GM19193 (cell line): ENCODE data around the gene GLI3.

Source experiments
- POLR2A ChIP-seq: IDR thresholded peaks from 4 replicates; pipeline ENCODE4 v1.6.1; 2011; ENCODE audit not compliant: insufficient read depth, insufficient read length; ENCODE audit errors: extremely low read depth

The GLI3 gene

GRCh38 chr7:42102301-42102700, 134.7 kb downstream of the GLI3 start:
- TF ChIP-seq POLR2A, result no peak

GRCh38 chr7:42100156-42100508, 136.9 kb downstream of the GLI3 start:
- no peak for TF ChIP-seq POLR2A

DNA sequence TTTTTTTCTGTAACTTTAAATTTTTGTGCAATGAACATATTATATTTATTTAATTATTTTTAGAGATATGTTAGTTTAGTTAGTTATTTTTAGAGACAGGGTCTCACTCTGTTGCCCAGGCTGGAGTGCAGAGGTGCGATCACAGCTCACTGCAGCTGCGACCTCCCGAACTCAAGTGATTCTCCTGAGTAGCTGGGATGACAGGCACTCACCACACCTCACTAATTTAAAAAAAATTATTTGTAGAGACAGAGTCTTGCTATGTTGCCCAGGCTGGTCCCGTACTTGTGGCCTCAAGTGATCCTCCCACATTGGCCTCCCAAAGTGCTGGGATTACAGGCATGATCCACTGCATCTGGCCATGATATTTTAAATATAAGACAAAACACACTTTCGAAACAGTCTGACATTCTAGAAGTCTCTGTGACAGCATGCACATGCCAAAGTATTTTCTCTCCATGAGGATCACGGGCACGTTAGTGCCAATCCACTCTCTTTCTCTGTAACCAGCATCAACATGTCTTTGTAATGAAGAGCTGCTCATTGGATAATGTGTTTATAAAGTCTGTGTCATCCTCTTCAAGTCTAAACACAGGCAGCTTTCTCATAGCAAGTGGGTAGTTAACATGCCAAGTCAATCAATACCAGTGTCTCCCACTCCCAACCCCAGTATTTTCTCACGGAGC, 137.4 kb downstream of the GLI3 start:
- no peak for TF ChIP-seq POLR2A

DNA sequence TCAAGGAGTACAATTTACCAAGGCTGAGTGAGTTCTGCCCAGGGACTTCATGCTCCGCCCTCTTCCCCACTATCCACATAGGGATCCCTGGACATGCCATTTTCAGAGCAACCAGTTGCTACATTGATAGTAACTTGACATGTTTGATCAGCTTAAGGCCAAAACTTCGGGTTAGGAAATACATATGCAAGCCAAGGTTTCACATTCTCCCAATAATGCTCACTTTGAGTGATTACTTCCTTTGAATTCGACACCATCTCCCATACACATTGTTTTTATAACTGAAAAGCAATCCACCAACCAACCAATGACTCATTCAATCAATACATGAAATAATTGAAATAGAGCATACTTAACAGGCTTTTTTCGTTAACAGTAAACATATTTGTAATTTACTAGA, 137.9 kb downstream of the GLI3 start:
- no peak for TF ChIP-seq POLR2A

GRCh38 chr7:42097752-42098151, 139.3 kb downstream of the GLI3 start:
- no peak for TF ChIP-seq POLR2A

- no peak for TF ChIP-seq POLR2A
Observed at GRCh38 chr7:42096681-42097561, 140.1 kb downstream of the GLI3 start.

GRCh38 chr7:42096268-42096667, 140.7 kb downstream of the GLI3 start:
- no peak for TF ChIP-seq POLR2A

GRCh38 chr7:42095791-42096190, 141.2 kb downstream of the GLI3 start:
- no peak for TF ChIP-seq POLR2A

- TF ChIP-seq POLR2A, result no peak
Observed at GRCh38 chr7:42093349-42093905, 143.6 kb downstream of the GLI3 start.

DNA sequence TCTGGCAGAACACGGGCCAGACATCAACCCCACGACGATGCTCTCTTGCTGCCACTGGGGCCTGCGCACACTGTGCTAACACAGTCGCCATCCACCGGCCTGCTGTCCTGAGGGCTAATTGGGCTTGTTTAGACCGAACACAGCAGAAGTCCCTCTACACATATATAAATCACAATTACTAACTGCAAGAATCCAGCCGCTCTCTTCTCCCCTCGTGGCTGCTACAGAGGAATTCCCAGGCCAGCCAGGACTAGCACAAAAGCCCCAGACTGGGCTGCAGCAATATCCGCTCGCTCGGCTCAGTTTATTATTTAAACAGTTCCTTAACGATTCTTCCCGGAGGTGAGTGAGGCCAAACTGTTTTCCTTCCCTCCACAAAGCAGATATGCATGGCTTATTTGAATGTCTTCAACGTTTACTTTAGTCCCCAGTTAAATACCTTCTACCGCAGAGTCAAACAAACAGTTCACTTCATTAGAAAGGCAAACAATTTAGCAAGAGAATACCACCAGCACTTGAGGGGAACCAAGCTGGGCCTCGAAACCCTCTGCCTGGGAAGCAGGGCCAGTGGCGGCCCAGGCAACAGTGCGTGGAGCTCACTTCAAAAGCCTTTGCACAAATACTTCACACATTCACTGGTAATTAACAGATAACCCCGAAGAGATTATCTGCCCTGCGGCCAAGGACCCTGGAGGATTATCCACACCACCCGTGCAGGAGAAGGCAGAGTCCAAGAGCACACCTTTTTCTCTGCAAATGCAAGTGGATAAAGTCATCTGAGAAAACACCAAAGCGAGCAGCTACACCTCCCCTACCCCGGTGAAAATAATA, 145.3 kb downstream of the GLI3 start:
- TF ChIP-seq POLR2A, result no peak

GRCh38 chr7:42090806-42091205, 146.2 kb downstream of the GLI3 start:
- TF ChIP-seq POLR2A, result no peak

- TF ChIP-seq POLR2A, result no peak
Observed at GRCh38 chr7:42090056-42090455, 147.0 kb downstream of the GLI3 start.

GRCh38 chr7:42087616-42088015, 149.4 kb downstream of the GLI3 start:
- no peak for TF ChIP-seq POLR2A

DNA sequence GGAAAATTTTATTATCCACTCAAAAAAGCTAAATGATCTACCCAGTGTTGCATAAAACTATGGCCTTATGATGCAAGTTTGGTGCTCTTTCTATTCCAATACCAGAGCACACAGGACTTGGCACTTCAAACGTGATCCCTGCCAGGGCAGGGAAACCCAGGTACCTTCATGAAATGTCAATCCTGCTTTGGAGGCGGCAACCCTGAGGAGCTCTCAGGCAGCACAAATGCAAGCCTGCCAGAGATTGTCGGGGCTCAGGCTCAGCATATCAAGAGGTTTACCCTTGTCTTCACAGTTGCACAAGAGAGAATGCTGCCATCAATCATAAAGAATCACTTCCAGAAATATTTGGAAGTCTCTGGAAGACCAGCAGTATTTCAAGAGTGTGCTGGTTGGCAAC, 151.5 kb downstream of the GLI3 start:
- no peak for TF ChIP-seq POLR2A

- TF ChIP-seq POLR2A, result no peak
Observed at GRCh38 chr7:42084263-42084662, 152.7 kb downstream of the GLI3 start.
